Measurements from ENCODE around the gene IMMP1L. TPM values are rescaled to one million over a fixed set of nuclear protein-coding genes. Genes with fewer than 3 reads are reported as not detected.
"Not testable (repeated sequence)": the region's sequence is repeated elsewhere in the genome, so short reads cannot be mapped to it uniquely, and the experiment has no call there.

The IMMP1L gene
- total RNA-seq, 1 donor from 2014 or later, result 35.2 TPM

- no peaks in the 10 kb centered on the region for H3K27me3 Mint-ChIP-seq
Measured at GRCh38 chr11:31509051-31509428, 382 bp downstream of the IMMP1L start.

GRCh38 chr11:31500560-31500959 is 8.9 kb downstream of the IMMP1L start:
- DNase-seq (ENCODE audit: extremely low spot score, unreplicated experiment), result no peak
- no peaks in the 10 kb centered on the region for H3K27me3 Mint-ChIP-seq
- no peak overlapping the region for H3K4me3 Mint-ChIP-seq
- H3K4me1 Mint-ChIP-seq (ENCODE audit: unreplicated experiment), result peaks cover 3% of the 10 kb centered on the region
- TF ChIP-seq CTCF (conservative IDR thresholded peaks at IDR 0.05), result no peak
- H3K27ac Mint-ChIP-seq, result no peak overlapping the region
- H3K36me3 Mint-ChIP-seq, result peaks cover 30% of the 10 kb centered on the region
- peaks cover 6% of the 10 kb centered on the region for H3K9me3 Mint-ChIP-seq

More at GRCh38 chr11:31509051-31509428, 382 bp downstream of the IMMP1L start:
- Mint-ChIP-seq H3K36me3 (peaks cover 16% of the 10 kb centered on the region), H3K27ac (peak overlapping the region; percentile 99), H3K4me3 (peak overlapping the region; percentile 100), H3K4me1 (ENCODE audit: unreplicated experiment) (peaks cover 24% of the 10 kb centered on the region), H3K9me3 (no peaks in the 10 kb centered on the region)
- DNase-seq (ENCODE audit: extremely low spot score, unreplicated experiment), result no peak
- no peak for TF ChIP-seq CTCF (conservative IDR thresholded peaks at IDR 0.05)

- TF ChIP-seq CTCF (conservative IDR thresholded peaks at IDR 0.05), result no peak
- H3K4me3 Mint-ChIP-seq, result no peak overlapping the region
- no peak overlapping the region for H3K27ac Mint-ChIP-seq
- no peaks in the 10 kb centered on the region for H3K27me3 Mint-ChIP-seq
- peaks cover 14% of the 10 kb centered on the region for H3K9me3 Mint-ChIP-seq
- peaks cover 31% of the 10 kb centered on the region for H3K36me3 Mint-ChIP-seq
- peaks cover 3% of the 10 kb centered on the region for H3K4me1 Mint-ChIP-seq (ENCODE audit: unreplicated experiment)
- no peak for DNase-seq (ENCODE audit: extremely low spot score, unreplicated experiment)
Measured at GRCh38 chr11:31499576-31500178, 9.7 kb downstream of the IMMP1L start.

GRCh38 chr11:31493762-31494161 is 15.7 kb downstream of the IMMP1L start:
- H3K9me3 Mint-ChIP-seq, result peaks cover 14% of the 10 kb centered on the region
- not testable (repeated sequence) for H3K4me3 Mint-ChIP-seq; H3K27ac Mint-ChIP-seq; H3K4me1 Mint-ChIP-seq (ENCODE audit: unreplicated experiment); H3K27me3 Mint-ChIP-seq; DNase-seq (ENCODE audit: extremely low spot score, unreplicated experiment)
- H3K36me3 Mint-ChIP-seq, result peaks cover 42% of the 10 kb centered on the region

GRCh38 chr11:31493235-31493634 is 16.2 kb downstream of the IMMP1L start:
- DNase-seq (ENCODE audit: extremely low spot score, unreplicated experiment), result no peak
- no peak overlapping the region for H3K4me3 Mint-ChIP-seq
- H3K27ac Mint-ChIP-seq, result no peak overlapping the region
- H3K27me3 Mint-ChIP-seq, result no peaks in the 10 kb centered on the region
- peaks cover 10% of the 10 kb centered on the region for H3K9me3 Mint-ChIP-seq
- H3K4me1 Mint-ChIP-seq (ENCODE audit: unreplicated experiment), result no peaks in the 10 kb centered on the region
- H3K36me3 Mint-ChIP-seq, result peaks cover 39% of the 10 kb centered on the region
- no peak for TF ChIP-seq CTCF (conservative IDR thresholded peaks at IDR 0.05)

GRCh38 chr11:31492320-31492913 is 17.0 kb downstream of the IMMP1L start:
- H3K27ac Mint-ChIP-seq, result no peak overlapping the region
- H3K27me3 Mint-ChIP-seq, result no peaks in the 10 kb centered on the region
- DNase-seq (ENCODE audit: extremely low spot score, unreplicated experiment), result no peak
- H3K4me1 Mint-ChIP-seq (ENCODE audit: unreplicated experiment), result no peaks in the 10 kb centered on the region
- no peak overlapping the region for H3K4me3 Mint-ChIP-seq
- peaks cover 10% of the 10 kb centered on the region for H3K9me3 Mint-ChIP-seq
- H3K36me3 Mint-ChIP-seq, result peaks cover 38% of the 10 kb centered on the region
- TF ChIP-seq CTCF (conservative IDR thresholded peaks at IDR 0.05), result no peak
